Right atrium auricular region (tissue), 2 donors: ENCODE data around the gene C1orf210. TPM values are rescaled to one million over a fixed set of nuclear protein-coding genes. Genes with fewer than 3 reads are reported as not detected.

Source experiments
- DNase-seq: peaks from one replicate; pipeline ENCODE4 v3.0.0-alpha.2; 2019; ENCODE audit warnings: low spot score
- H3K27ac ChIP-seq, 2 donors: fragments of 200-600 bp; sonication (generic); 1 replicate in 1 of 2; 2 replicates in 1 of 2; pipeline ENCODE4 v1.5.1; 2016 to 2019
- H3K27me3 ChIP-seq, 2 donors: fragments of 200-600 bp; sonication (generic); one replicate each; pipeline versions ENCODE4 v1.5.1 to v1.6.0; 2017 to 2019
- H3K36me3 ChIP-seq: fragments of 200-600 bp; sonication (generic); one replicate; pipeline ENCODE4 v1.5.1; 2016
- H3K4me1 ChIP-seq, 2 donors: fragments of 200-600 bp; sonication (generic); one replicate each; pipeline versions ENCODE4 v1.5.1 to v1.6.0; 2017 to 2019
- H3K4me3 ChIP-seq, 2 donors: fragments of 200-600 bp; sonication (generic); 1 replicate in 1 of 2; 2 replicates in 1 of 2; pipeline ENCODE4 v1.5.1; 2017 to 2019; ENCODE audit warnings: mild to moderate bottlenecking in 1 of 2, moderate library complexity in 1 of 2
- H3K9me3 ChIP-seq, 2 donors: fragments of 200-600 bp; sonication (generic); one replicate each; pipeline ENCODE4 v1.5.1; 2019
- total RNA-seq, 2 donors: library from RNA; depleted of rRNA; stranded (reverse); fragments of >200 nt; gene quantifications; one replicate each; pipeline ENCODE4 v1.1.0, GENCODE V29; 2016
- TF ChIP-seq, protein P1 (sequence below), 2 donors: fragments of 200-600 bp; sonication (generic); IDR thresholded peaks; one replicate each; pipeline ENCODE4 v1.5.1; 2019; ENCODE audit warnings: antibody characterized with exemption in 2 of 2

The C1orf210 gene
- total RNA-seq, 2 donors from 2014 or later: not detected

- Histone ChIP-seq H3K4me1 (peaks cover 0 to 26% of the 10 kb centered on the region in 2 donors), H3K27me3 (no peaks in the 10 kb centered on the region), H3K9me3 (no peaks in the 10 kb centered on the region), H3K36me3 (no peaks in the 10 kb centered on the region), H3K27ac (no peak overlapping the region), H3K4me3 (no peak overlapping the region)
- TF ChIP-seq, protein P1, sequence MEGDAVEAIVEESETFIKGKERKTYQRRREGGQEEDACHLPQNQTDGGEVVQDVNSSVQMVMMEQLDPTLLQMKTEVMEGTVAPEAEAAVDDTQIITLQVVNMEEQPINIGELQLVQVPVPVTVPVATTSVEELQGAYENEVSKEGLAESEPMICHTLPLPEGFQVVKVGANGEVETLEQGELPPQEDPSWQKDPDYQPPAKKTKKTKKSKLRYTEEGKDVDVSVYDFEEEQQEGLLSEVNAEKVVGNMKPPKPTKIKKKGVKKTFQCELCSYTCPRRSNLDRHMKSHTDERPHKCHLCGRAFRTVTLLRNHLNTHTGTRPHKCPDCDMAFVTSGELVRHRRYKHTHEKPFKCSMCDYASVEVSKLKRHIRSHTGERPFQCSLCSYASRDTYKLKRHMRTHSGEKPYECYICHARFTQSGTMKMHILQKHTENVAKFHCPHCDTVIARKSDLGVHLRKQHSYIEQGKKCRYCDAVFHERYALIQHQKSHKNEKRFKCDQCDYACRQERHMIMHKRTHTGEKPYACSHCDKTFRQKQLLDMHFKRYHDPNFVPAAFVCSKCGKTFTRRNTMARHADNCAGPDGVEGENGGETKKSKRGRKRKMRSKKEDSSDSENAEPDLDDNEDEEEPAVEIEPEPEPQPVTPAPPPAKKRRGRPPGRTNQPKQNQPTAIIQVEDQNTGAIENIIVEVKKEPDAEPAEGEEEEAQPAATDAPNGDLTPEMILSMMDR (IDR thresholded peaks at IDR 0.05): no peak
- peak; percentile 32 for DNase-seq
Measured at GRCh38 chr1:43243299-43243698, 42.1 kb downstream of the C1orf210 start.

DNA sequence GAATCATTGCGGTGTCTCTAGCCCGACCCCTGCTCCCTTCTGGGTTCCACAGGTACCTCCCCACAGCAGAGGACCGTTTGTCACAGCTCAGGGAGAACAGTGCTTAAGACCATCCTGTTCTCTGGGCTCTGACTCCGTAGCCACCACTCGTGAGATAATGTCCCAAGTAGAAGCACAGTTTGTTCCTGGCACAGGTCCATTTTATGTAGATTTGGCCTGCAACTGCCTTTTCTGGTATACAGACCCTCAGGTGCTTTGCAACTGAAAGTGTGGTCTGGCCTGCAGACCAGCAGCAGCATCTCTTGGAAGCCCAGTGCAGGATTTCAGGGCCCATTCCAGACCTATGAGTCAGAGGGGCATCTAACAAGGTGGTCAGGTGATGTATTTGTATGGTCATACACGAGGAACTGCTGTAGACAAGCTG, 44.0 kb downstream of the C1orf210 start:
- Histone ChIP-seq H3K4me1 (peaks cover 0 to 27% of the 10 kb centered on the region in 2 donors), H3K36me3 (no peaks in the 10 kb centered on the region), H3K4me3 (no peak overlapping the region), H3K27ac (peak overlapping the region in 1 of 2 donors; percentile 21), H3K9me3 (no peaks in the 10 kb centered on the region), H3K27me3 (no peaks in the 10 kb centered on the region)
- TF ChIP-seq, protein P1 (IDR thresholded peaks at IDR 0.05): no peak
- DNase-seq: peak; percentile 56

DNA sequence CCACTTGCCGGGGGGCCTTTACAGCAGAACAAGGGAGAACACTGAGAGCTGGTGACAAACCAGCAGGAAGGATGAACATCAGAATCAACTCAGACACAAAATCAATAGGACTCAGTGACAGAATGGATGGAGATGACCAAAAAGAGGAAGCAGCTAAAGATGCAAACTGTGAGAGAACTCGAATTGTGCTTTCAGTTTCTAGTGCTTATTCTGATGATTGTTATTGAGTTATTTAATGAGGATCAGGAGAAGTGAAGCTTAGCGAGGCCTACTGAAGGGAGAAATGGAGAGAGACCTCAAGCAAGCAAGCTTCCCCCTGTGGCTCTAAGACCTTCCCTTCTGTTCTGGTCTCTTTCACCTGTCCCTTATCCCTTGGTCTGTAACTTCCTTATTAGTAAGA, 45.9 kb downstream of the C1orf210 start:
- no peaks in the 10 kb centered on the region for H3K9me3 ChIP-seq

DNA sequence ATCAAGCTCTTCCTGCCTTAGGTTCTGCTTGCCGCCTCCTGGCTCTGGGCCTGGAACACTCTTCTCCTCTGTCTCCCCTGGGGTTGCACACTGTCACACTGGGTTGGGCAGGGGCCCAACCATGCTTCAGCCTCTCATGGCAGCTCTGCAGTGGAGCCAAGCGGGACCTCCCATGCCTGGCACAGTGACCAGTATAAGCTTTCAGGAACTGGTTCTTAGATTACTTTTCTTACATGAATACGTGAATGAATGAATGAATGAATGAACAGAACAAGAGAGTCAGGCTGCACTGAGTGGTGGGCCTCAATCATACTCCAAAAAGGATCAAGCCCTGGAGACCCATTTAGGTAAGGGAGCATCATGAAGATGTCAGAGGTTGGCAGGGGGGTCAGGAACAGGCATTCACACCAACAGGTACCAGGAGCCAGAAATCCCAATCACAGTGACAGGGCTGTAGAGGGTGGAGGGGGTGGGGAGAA, 46.4 kb downstream of the C1orf210 start:
- peak; percentile 60 for DNase-seq
- H3K27ac ChIP-seq: peak overlapping the region; percentile 49 to 58

More for the DNA sequence above, 45.9 kb downstream of the C1orf210 start:
- DNase-seq: no peak
- no peak overlapping the region for H3K27ac ChIP-seq
- no peaks in the 10 kb centered on the region for H3K27me3 ChIP-seq
- H3K4me1 ChIP-seq: peaks cover 0 to 44% of the 10 kb centered on the region in 2 donors
- TF ChIP-seq, protein P1 (IDR thresholded peaks at IDR 0.05): no peak
- H3K4me3 ChIP-seq: no peak overlapping the region
- H3K36me3 ChIP-seq: no peaks in the 10 kb centered on the region

DNA sequence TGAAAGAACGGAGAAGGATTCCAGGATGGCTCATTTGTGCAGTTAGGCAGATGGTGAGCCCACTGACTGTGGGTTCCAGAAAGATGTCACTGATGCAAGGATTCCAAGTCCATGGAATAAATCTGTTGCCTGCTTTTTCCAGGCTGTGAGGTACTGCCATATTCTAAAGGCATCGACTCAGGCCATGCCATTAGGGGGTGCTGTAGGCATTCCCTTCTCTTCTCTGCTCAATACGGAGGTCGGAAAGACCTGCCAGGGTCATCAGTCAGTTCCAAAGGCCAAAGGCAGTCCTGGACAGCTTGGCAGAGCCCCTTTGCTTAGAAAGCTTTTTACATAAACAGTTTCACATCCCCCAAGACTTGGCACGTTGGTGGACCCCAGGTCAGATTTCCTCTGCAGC, 47.3 kb downstream of the C1orf210 start:
- Histone ChIP-seq H3K4me3 (no peak overlapping the region), H3K9me3 (no peaks in the 10 kb centered on the region), H3K4me1 (peaks cover 0 to 53% of the 10 kb centered on the region in 2 donors), H3K27ac (peak overlapping the region; percentile 49 to 58), H3K36me3 (no peaks in the 10 kb centered on the region), H3K27me3 (no peaks in the 10 kb centered on the region)
- DNase-seq: peak; percentile 63
- TF ChIP-seq, protein P1 (IDR thresholded peaks at IDR 0.05): peak; percentile 52 to 81

More for the DNA sequence above, 46.4 kb downstream of the C1orf210 start:
- H3K36me3 ChIP-seq: no peaks in the 10 kb centered on the region
- H3K4me3 ChIP-seq: no peak overlapping the region
- H3K27me3 ChIP-seq: no peaks in the 10 kb centered on the region
- peaks cover 0 to 49% of the 10 kb centered on the region in 2 donors for H3K4me1 ChIP-seq
- TF ChIP-seq, protein P1 (IDR thresholded peaks at IDR 0.05): no peak
- H3K9me3 ChIP-seq: no peaks in the 10 kb centered on the region

DNA sequence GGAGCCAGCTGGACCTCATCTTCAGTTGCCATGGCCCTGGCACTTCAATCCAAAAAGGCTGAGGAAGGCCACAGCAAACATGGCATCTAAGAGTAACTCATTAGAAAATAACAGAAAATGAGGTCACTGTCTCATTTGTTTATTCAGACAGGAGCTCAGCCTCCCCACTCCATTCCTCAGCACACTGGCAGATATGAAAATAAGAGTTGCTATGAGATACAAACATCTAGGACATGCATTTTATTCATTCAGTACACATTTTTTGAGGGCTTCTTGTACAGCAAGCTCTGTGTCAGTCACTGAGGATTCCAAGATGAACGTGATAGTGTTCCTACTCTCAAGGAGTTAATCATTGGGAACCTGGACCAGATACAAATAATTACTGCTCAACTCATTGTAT, 48.3 kb downstream of the C1orf210 start:
- Histone ChIP-seq H3K4me1 (peaks cover 0 to 63% of the 10 kb centered on the region in 2 donors), H3K27ac (no peak overlapping the region), H3K27me3 (no peaks in the 10 kb centered on the region), H3K36me3 (no peaks in the 10 kb centered on the region), H3K4me3 (no peak overlapping the region), H3K9me3 (no peaks in the 10 kb centered on the region)
- peak; percentile 36 for DNase-seq
- TF ChIP-seq, protein P1 (IDR thresholded peaks at IDR 0.05): no peak
